A204.1 (cell line): ENCODE measurements around the gene BRD8.
"Not testable (repeated sequence)": the region's sequence is repeated elsewhere in the genome, so short reads cannot be mapped to it uniquely, and the experiment has no call there.

Source experiments
- FAIRE-seq: peaks from 2 replicates; lab custom pipeline; 2012; peaks lifted over from hg19 to GRCh38; lab: Jason Lieb, UNC

Gene BRD8

DNA sequence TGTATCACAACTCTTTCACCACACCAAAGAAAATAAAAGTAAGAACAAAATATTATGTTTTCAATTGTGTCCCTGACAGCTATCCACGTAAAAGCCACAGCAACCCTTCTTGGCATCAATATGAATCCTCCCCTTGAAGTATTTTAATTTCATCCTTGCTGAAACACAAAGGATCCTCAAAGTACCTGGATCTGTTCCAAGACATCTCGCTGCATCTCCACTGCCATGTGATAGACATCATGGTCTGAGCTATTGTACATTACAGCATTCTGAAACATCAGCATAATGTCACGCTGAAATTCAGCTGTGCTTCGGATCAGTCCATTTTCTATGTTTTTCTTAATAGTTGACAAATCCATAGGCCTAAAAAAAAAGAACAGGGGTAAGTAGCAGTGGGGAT, 17.7 kb downstream of the BRD8 start:
- FAIRE-seq: no peak

DNA sequence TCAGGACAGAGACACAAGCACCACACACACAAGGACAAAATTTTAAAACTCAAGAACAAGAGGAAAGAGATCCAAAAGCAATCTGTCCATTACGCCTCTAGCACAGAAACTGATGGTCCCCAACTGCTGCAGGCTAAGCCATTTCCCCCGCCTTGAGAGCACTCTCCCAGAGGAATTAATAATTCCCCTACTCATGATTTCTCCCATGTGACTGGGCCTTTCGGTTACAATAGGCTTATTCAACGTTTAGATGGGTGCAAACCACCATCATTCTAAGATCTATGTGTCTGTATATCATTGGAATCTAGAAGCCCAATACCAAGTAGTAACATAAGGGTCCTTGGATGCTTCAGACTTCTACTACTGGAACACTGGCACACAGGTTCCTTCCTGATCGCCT, 18.8 kb downstream of the BRD8 start:
- no peak for FAIRE-seq

DNA sequence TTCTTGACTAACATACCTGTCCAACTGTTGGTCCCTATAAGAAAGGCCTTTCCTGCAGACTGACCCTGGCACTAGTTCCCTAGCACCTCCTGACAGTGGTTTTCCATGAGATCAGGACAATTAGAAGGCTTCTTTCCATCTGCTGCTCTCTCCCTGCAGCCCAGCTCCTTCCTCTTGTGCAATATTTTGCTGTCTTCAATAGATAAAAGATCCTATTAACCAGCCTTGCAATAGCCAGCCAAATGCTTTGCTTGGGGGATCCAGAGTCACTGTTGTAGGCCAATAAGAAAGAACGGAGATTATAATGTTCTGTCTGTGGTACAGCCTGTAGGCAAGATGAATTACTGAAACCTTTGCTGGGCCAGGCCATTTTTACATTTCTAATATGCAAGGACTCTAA, 20.8 kb downstream of the BRD8 start:
- no peak for FAIRE-seq

DNA sequence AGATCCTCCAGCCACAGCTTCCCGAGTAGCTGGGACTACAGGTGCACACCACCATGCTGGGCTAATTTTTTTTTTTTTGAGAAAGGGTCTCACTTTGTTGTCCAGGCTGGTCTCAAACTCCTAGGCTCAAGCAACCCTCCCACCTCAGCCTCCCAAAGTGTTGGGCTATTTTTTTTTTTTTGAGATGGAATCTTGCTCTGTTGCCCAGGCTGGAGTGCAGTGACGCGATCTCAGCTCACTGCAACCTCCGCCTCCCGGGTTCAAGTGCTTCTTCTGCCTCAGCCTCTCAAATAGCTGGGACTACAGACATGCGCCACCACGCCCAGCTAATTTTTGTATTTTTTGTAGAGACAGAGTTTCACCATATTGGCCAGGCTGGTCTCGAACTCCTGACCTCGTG, 22.5 kb downstream of the BRD8 start:
- not testable (repeated sequence) for FAIRE-seq

DNA sequence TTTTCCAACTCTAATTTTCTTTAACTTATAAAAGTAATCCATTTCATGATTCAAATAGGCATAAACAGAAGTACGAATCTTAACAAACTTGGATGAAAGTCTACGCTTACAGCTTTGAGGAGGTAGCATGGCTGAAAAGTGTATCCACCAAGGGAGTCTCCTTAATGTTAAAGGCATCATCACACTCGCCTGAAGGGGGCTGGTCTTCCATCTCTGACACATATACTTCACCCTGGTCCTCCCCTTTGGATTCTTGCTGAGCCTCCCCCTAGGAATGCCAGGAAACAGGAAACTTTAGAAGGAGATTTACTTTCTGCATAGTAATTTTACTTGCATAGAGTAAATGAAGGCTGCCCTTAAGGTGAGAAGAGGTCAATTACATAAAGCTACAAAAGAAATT, 28.9 kb downstream of the BRD8 start:
- FAIRE-seq: no peak

DNA sequence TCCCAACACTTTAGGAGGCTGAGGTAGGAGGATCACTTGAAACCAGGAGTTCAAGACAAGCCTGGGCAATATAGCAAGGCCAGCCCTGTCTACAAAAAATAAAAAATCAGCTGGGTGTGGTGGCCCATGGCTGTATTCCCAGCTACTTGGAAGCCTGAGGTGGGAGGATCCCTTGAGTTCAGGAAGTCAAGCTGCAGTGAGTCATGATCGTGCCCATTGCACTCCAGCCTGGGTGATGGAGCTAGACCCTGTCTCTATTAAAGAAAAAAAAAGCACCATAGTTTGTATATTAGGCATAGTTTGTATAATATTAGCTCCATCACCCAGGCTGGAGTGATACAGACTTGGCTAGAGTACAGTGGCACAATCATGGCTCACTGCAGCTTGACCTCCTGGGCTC, 29.6 kb downstream of the BRD8 start:
- no peak for FAIRE-seq

DNA sequence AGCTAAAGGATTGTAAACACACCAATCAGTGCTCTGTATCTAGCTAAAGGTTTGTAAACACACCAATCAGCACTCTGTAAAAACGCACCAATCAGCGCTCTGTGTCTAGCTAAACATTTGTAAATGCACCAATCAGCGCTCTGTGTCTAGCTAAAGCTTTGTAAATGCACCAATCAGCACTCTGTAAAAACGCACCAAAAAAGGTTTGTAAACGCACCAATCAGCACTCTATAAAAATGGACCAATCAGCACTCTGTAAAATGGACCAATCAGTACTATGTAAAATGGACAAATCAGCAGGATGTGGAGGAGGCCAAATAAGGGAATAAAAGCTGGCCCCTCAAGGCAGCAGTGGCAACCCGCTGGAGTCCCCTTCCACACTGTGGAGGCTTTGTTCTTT, 34.9 kb downstream of the BRD8 start:
- FAIRE-seq: not testable (repeated sequence)

DNA sequence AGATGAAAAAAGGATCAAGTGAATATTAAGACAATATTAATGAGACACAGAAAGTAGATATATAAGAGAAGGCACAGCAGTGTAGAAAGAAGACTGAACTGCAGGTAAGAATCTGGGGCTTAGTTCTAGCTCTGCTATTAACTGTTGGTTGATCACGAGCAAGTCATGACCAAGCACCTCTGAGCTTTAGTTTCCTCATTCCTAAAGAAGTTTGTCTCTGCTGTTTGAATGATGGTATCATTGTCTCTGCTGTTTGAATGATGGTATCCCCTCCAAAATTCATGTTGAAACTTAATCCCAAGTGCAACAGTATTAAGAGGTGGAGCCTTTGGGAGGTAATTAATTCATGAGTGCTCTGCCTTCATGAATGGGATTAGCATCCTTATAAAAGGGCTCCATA, 36.7 kb downstream of the BRD8 start:
- no peak for FAIRE-seq

DNA sequence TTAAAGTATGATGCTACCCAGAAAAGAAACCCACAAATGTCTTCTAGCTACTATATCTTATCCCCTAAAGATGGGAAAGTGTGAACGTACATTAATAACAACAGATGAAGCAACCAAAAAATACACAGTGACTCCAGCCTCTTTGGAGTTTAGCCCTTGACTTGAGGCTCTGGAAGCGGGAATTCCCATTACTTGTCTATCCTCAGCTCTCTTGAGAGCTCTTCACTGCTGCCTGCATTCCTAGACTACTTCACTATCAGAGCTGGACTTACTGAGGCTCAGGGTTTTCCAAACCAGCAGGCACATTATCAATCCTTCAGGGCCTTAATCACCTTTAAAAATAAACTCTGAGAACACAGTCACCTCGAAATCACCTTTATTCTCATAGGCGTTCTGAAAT, 38.2 kb downstream of the BRD8 start:
- no peak for FAIRE-seq

DNA sequence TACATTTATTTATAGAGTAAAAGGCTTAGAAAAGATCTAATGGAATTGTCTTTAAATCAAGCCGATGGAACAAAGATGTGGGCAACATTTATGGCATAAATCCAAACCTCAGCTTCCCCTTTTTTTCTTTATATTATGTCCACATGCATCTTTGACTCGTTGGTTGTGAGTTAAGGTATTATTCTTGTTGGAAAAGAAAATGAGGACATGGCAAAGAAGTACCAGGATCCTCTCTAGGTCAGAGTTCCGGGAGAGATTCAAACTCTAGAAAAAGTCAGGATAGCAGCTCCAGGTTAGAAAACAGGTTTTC, 38.7 kb downstream of the BRD8 start:
- FAIRE-seq: no peak

DNA sequence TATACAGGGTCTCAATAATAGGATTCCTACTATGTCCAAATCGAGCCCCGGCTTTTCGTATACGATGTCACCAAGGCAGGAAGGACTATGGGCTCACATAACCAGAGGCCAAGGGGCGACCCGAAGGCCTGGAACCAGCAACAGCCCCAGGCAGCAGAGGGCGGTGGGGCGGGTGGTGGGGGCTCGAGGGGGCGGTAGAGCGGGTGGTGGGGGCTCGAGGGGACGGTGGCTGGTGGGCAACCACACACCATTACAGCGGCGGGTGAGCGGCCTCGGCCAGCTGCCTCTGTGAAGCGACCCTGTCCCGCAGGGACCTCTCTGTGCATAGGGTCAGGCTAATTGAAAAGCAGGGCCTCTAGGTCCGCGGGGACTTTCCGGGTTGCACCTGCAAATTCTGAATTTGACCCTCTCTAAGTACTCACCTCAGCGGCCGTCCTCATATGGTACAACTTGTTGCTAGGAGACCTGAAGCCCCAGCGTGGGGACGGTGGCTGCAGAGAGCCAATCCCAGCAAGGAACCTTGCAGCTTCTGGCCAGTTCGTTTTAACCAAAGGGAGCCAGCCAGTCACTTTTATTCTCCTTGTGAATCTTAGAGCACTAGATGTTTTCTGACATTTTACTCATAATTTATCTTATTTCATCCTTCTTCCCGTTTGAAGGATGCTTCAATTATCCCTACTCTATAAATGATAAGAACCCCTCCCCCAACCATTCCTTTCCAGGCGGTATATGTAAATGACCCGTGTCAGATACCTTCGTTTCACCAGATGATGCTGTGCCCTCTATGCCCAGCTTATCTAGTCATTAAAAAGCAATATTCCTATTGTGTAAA, 39.3 kb downstream of the BRD8 start, which contains the start of gene NME5:
TSS of gene NME5 (minus strand) at position 480 of the 832 bp plus-strand sequence. CDS start 648 bp downstream, outside the sequence.
- no peak for FAIRE-seq

DNA sequence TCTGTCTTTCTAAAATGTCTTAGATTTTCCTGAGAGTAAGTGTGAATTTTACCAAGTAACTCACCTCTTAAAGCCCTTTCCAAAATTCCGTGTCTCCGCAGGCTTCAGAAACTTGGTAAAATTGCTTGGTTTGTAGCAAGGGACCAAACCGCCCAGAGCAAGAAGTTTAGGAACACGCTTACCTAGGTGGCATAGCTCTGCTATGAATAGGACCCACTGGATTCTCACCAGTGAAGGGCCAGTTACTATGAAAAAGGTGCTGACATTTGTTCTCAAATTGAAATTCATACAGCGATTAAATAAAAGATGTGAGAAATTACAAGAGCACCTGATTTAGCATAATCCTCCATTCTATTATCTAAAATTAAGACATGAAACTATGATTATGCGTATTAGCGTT, 45.9 kb downstream of the BRD8 start:
- no peak for FAIRE-seq

DNA sequence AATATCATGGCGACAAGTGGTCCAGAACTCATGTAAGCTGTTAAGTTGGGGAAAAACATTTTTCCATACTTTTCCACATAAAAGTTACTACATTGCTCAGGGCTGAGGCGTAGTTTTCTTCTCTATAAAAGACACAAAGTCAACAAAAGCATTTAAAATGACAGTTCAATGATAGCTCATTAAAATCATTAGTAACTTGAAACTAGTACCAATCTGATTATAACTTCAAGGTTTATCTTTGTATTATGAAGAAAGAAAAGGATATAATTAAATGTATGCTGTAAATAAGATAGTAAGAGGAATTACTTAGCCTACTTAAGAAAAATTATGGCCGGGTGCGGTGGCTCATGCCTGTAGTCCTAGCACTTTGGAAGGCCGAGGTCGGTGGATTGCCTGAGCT, 49.1 kb downstream of the BRD8 start:
- FAIRE-seq: no peak

DNA sequence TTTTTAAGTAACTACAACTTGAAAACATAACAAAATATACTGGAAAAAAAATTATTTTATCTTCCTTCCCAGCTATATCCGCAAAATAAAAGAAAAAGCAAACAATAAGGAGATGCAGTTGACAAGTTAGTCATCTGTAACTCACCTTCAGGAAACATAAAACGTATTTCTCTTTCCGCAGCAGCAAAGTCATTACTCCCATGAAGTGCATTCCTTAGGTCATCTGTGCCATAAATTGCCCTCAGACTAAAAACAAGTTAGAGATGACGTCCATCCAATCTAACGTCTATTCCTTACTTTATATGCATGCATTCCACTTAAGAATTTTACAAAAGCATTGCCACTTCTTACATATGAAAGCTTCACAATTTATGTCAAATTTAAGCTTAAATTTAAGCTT, 50.1 kb downstream of the BRD8 start:
- FAIRE-seq: no peak

DNA sequence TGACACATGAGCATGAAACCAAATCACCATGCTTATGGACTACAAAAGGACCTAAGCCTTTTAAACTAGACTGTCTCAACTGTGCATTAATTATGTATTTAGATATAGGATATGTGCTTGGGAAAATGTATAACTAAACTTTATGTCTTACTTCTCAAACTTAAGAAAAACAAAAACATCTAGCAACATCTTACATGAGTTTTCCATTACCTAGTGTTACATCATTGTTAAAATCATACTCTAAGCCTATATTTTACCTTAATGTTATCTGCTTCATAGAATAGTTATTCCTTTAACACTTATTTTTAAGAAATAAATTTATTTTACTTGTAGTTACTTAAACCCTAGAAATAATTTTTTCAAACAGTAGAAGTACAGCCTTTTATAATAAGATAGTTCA, 63.2 kb downstream of the BRD8 start:
- FAIRE-seq: no peak

DNA sequence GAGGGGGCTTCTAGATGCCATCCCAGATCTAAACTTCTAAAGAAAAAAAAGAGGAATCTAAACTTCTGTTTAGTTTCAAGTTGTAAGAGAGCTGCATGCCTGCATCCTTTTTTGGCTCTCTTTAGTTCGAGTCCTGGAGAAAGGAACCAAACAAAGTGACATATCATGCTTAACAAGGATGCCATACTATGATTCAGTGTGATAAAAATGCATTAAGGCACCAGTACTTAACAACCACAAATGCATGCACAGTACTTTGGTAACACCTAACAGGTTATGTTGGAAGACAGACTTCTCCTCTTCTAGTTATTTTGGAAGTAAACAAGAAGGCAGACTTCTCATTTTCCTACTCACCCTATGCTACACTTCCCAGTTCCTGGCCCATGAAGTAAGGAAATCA, 66.5 kb downstream of the BRD8 start:
- FAIRE-seq: no peak

DNA sequence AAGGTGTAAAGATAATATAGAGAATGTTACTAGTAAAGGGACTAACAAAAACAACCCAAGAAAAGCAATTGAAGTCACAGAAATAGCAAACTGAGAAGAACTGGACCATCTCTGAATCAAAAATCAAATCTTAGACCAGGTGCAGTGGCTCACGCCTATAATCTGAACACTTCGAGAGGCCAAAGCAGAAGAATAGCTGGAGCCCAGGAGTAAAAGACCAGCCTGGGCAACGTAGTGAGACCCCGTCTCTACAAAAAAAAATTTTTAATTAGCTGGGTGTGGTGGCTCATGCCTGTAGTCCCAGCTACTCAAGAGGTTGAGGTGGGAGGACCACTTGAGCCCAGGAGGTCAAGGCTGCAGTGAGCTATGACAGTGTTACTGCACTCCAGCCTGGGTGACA, 67.2 kb downstream of the BRD8 start:
- no peak for FAIRE-seq

DNA sequence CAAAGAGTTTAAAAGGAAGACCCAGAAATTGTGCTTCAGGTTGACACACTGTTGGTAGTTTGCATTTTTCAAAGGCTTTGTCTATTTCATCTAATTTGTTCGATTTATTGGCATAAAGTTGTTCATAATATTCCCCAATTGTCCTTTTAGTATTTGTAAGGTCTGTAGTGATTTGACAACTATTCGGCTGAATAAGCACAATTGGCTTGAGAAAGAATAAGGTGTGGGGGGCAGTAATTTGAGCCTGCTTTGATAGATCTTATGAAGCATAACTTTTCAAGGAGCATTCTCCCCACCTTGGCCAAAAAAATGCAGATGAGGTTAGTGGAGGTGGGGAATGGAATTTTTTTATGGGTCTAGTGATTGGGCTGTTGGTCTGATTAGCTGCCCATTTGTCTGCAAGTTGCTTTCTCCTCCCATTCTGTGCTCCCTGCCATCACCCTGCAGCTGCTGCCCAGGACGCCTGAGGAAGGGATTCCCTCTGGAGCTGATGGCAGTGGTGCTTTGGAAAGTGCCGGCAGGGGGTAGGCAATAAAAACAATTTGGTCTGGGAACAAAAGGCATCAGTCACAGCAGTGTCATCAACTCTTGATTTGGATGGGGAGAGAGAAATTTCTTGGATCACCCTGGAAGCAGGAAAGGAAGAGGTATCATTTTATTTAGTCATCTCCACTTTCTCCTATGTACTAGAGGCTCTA, 68.0 kb downstream of the BRD8 start:
- no peak for FAIRE-seq

DNA sequence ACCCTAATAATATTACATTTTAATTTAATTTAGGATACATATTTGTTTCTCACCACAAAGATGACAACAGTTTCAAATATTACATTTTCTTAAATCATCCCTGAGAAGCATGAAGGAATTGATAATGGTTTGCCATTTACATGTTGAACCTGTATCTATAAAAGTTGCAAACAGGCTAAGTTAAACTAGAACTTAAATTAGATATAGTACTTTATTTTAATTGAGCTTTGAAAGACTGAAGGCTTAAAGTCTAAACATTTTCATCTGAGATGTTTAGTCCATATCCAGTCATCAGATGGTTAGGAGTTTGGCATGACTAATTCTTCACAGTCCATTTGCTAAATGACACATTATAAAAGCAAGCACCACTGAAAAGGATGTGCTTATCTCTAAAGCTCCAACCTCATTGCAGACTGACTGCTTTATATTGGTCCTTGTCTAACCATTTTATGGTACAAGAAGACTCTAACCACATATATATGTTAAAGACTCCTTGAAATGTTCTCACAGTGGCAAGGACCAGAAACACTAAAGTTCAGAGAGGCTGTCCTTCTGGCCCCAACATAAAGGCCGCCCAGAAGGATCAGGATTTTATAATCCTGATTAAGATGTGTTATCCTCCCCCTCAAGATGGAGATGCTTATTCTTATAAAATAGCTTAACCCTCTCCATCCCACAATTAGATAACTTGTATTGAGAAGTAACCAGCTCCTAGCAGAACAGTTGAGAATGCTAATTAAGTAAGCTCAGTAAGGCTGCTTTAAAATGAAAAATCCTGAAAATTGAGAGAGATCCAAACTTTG, 68.8 kb downstream of the BRD8 start:
- FAIRE-seq: no peak

DNA sequence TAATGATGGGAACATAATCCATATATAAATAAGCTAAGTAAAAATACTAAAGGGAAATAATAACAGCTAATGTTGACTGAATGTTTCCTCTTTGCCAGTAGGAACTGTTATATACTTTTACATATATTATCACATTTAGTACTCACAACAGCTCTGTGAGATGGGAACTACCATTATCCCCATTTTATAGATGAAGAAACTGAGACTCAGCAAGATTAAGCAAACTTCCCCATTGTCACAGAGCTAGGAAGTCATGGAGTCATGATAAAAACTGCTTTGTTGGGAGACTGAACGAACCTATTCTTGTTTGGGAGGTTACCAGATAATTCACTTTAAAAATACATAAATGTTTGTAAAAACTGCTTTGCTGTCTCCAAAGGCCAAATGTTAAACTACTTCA, 71.2 kb downstream of the BRD8 start:
- FAIRE-seq: no peak

DNA sequence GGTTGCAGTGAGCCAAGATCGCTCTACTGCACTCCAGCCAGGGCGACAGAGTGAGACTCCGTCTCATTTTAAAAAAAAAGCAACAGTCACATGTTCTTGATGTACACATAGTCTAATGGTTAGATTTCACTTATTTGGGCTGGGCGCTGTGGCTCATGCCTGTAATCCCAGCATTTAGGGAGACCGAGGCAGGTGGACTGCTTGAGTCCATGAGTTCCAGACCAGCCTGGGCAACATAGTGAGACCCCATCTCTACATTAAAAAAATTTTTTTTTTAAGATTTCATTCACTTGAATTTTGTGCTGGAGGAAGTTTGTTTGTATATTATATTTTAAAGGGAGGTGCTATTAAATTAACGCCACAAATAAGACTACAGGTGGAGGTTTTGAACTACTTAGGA, 72.7 kb downstream of the BRD8 start:
- no peak for FAIRE-seq

DNA sequence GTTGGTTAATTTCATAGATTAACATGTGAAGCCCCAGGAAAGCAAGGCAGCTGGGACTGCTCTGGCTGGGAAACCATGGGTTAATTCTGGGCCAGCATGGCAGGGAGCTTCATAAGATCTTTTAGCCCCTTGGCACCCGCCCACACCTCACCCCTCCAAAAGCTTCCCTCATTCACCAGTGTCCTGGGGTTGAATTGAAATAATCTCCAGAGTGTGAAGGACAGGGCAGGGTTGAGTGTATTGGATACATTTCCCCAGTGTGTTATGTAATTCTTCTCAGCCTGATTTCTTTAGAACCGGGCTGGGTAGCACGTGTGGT, 75.2 kb downstream of the BRD8 start:
- FAIRE-seq: no peak
